Stomach (tissue), 4 donors: ENCODE data around the gene KRTAP4-11.
"Not testable (repeated sequence)": the region's sequence is repeated elsewhere in the genome, so short reads cannot be mapped to it uniquely, and the experiment has no call there.

ENCODE experiments used
- POLR2A ChIP-seq, 4 donors: fragments of 450-650 bp; IDR thresholded peaks; one replicate each; pipeline ENCODE4 v1.6.1; 2016; ENCODE audit warnings: antibody characterized with exemption in 4 of 4, control low read depth in 2 of 4, mild to moderate bottlenecking in 1 of 4, moderate library complexity in 1 of 4
- POLR2AphosphoS5 ChIP-seq, 3 donors: sonication (generic); formaldehyde crosslinking; IDR thresholded peaks; one replicate each; pipeline ENCODE4 v1.6.1; 2016; ENCODE audit warnings: antibody characterized with exemption in 3 of 3
- TF ChIP-seq, protein P1 (sequence below), 7 experiments: fragments of 450-650 bp in 4 of 7; fragments of 200-600 bp in 3 of 7; sonication (generic) in 3 of 7; IDR thresholded peaks; one replicate each; pipeline ENCODE4 v1.5.1; 2016 to 2019; ENCODE audit warnings: antibody characterized with exemption in 7 of 7, control low read depth in 2 of 7, mild to moderate bottlenecking in 1 of 7

DNA sequence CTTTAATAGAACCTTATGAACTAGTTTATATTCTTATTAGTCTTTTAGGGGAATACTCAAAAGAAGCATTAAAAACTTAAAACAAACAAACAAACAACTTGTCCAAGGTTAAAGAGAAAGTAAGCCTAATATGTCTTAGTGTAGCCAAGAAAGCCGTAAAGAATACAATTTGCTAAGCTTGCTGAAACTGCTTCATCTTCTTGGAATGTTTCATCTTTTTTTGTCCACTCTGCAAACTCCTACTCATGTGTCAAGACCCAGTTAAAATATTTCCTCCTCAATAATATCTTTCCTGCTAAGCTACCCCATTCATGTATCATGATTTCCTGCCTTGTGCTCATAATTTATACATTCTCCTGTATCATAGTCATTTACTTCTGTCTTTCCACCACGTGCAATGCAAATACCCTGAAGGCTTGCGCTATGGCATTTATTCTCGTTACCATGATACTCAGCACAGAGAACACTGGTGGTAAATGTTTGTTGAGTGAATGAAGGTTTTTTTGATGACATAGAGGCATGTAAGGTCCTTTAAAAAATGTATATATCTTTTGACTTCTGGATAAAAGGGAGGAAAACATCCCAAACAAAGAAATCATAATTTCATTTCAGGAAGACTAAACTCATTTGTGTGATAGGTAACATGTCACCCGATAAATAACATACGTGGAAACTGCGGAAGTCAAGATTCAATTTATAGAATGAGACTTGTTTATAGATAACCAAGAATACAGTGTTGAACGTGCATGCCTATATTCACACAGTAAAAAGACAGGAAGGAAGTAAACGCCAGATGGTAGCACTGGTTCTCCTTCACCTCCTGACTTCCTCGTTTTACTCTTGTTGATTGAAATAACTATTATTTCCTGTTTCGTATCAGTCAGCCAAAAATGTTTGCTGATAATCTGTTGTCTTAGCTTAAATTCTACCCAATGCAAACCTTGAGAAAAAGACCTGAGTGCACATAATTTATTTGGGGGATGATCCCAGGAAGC is 1.8 kb upstream of the KRTAP4-11 start:
- not testable (repeated sequence) for TF ChIP-seq POLR2AphosphoS5, POLR2A (IDR thresholded peaks at IDR 0.05)
- TF ChIP-seq, protein P1, sequence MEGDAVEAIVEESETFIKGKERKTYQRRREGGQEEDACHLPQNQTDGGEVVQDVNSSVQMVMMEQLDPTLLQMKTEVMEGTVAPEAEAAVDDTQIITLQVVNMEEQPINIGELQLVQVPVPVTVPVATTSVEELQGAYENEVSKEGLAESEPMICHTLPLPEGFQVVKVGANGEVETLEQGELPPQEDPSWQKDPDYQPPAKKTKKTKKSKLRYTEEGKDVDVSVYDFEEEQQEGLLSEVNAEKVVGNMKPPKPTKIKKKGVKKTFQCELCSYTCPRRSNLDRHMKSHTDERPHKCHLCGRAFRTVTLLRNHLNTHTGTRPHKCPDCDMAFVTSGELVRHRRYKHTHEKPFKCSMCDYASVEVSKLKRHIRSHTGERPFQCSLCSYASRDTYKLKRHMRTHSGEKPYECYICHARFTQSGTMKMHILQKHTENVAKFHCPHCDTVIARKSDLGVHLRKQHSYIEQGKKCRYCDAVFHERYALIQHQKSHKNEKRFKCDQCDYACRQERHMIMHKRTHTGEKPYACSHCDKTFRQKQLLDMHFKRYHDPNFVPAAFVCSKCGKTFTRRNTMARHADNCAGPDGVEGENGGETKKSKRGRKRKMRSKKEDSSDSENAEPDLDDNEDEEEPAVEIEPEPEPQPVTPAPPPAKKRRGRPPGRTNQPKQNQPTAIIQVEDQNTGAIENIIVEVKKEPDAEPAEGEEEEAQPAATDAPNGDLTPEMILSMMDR (IDR thresholded peaks at IDR 0.05) = not testable (repeated sequence)
